ENCODE results near the gene XAGE3.

DNA sequence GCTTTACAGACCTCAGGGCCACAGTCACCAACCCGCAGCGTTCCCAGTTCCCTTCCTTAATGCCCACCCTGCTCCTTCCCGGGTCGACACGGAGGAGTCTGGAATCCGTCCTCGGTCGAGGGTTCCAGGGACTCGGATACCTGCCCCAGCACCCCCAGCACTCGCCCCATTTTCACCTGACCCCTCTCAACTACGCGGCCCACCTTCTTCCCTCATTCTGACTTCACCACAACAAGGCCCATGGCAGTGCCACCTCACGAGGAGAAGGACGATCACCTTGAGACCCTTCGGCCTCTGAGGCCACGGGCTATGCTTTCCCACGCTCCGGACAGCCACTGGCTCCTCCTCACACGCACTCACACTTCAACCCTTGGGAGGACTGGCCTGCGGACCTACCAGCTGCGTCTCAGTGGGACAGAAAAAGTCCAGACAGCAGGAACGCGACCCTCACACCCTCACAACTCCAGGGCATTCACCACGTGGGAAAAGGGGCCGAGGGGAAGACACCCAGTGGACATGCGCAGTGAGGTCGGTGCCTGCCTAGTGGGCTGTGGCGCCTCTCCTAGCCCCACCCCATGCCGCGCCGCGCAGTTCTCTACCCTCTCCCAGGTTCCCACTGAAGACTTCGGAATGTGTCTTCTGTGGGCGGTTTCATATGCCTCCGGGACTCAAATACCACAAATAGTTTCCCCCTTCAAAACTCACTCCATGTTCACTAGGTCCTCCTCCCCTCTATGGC, at the start of gene XAGE3:
- TF ChIP-seq, protein P1, sequence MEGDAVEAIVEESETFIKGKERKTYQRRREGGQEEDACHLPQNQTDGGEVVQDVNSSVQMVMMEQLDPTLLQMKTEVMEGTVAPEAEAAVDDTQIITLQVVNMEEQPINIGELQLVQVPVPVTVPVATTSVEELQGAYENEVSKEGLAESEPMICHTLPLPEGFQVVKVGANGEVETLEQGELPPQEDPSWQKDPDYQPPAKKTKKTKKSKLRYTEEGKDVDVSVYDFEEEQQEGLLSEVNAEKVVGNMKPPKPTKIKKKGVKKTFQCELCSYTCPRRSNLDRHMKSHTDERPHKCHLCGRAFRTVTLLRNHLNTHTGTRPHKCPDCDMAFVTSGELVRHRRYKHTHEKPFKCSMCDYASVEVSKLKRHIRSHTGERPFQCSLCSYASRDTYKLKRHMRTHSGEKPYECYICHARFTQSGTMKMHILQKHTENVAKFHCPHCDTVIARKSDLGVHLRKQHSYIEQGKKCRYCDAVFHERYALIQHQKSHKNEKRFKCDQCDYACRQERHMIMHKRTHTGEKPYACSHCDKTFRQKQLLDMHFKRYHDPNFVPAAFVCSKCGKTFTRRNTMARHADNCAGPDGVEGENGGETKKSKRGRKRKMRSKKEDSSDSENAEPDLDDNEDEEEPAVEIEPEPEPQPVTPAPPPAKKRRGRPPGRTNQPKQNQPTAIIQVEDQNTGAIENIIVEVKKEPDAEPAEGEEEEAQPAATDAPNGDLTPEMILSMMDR (IDR thresholded peaks at IDR 0.05), result no peak
- no peak for TF ChIP-seq EZH2 (IDR thresholded peaks at IDR 0.05; ENCODE audit: borderline replicate concordance, insufficient read depth, low read depth, low read length, poor library complexity, severe bottlenecking)
